MCF 10A (cell line): ENCODE data around the gene WDPCP. TPM values are rescaled to one million over a fixed set of nuclear protein-coding genes. Genes with fewer than 3 reads are reported as not detected.

Source experiments
- BruUV-seq: library from RNA; stranded (reverse); fragments of 400-500 nt; replicated peaks from 2 replicates; lab custom pipeline; 2021; lab: Mats Ljungman, UMichigan
- CTCF ChIA-PET: fragments of 300-600 bp; sonication (Branson Sonifier 250); formaldehyde crosslinking; extraction: SDS; loops from one replicate; lab custom pipeline; 2021; ENCODE audit warnings: antibody characterized with exemption, inconsistent platforms; lab: Yijun Ruan, JAX
- POLR2A ChIA-PET: fragments of 300-600, 350-650 bp; sonication (Branson Sonifier 250); formaldehyde crosslinking; extraction: SDS; loops from one replicate; lab custom pipeline; 2020; ENCODE audit warnings: antibody characterized with exemption, inconsistent platforms; lab: Yijun Ruan, JAX
- DNase-seq: peaks from one replicate; pipeline ENCODE4 v3.0.0-alpha.2; 2018; ENCODE audit not compliant: unreplicated experiment
- H3K27ac Mint-ChIP-seq: one replicate; pipeline ENCODE4 v1.8.0; 2022; ENCODE audit warnings: mild to moderate bottlenecking, low read depth, mixed read lengths; ENCODE audit not compliant: unreplicated experiment
- H3K27me3 Mint-ChIP-seq: one replicate; pipeline ENCODE4 v1.8.0; 2022; ENCODE audit warnings: mixed read lengths; ENCODE audit not compliant: insufficient read depth, unreplicated experiment
- H3K36me3 Mint-ChIP-seq: one replicate; pipeline ENCODE4 v1.8.0; 2022; ENCODE audit warnings: mild to moderate bottlenecking, moderate library complexity, mixed read lengths; ENCODE audit not compliant: insufficient read depth, unreplicated experiment
- H3K4me1 Mint-ChIP-seq: one replicate; pipeline ENCODE4 v1.8.0; 2022; ENCODE audit warnings: mixed read lengths; ENCODE audit not compliant: insufficient read depth, unreplicated experiment
- H3K4me3 Mint-ChIP-seq: one replicate; pipeline ENCODE4 v1.8.0; 2022; ENCODE audit warnings: mild to moderate bottlenecking, moderate library complexity, mixed read lengths; ENCODE audit not compliant: unreplicated experiment
- H3K9me3 Mint-ChIP-seq: one replicate; pipeline ENCODE4 v1.8.0; 2022; ENCODE audit warnings: mixed read lengths; ENCODE audit not compliant: unreplicated experiment
- intact Hi-C: fragments of 100-400 bp; cut with micrococcal nuclease; formaldehyde crosslinking; loops from 2 replicates; pipeline ENCODE4 v1.14.1; 2022
- total RNA-seq: library from RNA; stranded (reverse); gene quantifications from 2 replicates; pipeline ENCODE4 v1.2.3, GENCODE V29; 2022
- TF ChIP-seq, protein P1 (sequence below): fragments of 200-600 bp; IDR thresholded peaks from one replicate; pipeline ENCODE4 v1.8.0; 2022; ENCODE audit warnings: antibody characterized with exemption, mild to moderate bottlenecking; ENCODE audit not compliant: unreplicated experiment

The WDPCP gene
- total RNA-seq, 1 experiment from 2014 or later: 6.9 TPM

DNA sequence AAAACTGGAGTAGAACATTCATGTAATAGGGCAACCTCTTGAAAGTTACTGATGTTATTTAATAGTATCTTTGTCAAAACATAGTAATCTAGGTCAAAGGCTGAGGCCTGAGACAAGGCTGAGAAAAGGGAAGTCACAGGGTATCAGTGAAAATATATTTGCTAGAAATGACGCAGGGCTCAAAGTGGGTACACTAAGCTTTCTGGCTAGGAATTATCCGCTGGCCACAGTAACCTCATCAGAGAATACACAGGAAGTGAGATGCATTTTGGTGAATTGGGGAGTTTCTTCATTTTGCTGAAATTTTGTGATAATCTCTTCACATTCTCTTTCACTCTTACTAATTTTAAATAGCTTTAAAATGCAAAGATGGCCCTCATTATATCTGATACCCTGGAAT, 330.8 kb downstream of the WDPCP start:
- no TSS peak for BruUV-seq
- H3K27ac Mint-ChIP-seq: no peak overlapping the region
- TF ChIP-seq, protein P1, sequence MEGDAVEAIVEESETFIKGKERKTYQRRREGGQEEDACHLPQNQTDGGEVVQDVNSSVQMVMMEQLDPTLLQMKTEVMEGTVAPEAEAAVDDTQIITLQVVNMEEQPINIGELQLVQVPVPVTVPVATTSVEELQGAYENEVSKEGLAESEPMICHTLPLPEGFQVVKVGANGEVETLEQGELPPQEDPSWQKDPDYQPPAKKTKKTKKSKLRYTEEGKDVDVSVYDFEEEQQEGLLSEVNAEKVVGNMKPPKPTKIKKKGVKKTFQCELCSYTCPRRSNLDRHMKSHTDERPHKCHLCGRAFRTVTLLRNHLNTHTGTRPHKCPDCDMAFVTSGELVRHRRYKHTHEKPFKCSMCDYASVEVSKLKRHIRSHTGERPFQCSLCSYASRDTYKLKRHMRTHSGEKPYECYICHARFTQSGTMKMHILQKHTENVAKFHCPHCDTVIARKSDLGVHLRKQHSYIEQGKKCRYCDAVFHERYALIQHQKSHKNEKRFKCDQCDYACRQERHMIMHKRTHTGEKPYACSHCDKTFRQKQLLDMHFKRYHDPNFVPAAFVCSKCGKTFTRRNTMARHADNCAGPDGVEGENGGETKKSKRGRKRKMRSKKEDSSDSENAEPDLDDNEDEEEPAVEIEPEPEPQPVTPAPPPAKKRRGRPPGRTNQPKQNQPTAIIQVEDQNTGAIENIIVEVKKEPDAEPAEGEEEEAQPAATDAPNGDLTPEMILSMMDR: no peak
- no peaks in the 10 kb centered on the region for H3K4me1 Mint-ChIP-seq
- intact Hi-C loops: no loop called here
- ChIA-PET CTCF (no interaction called here), POLR2A (no interaction called here)
- no peak for DNase-seq
- no peaks in the 10 kb centered on the region for H3K36me3 Mint-ChIP-seq
- H3K27me3 Mint-ChIP-seq: no peaks in the 10 kb centered on the region
- no peaks in the 10 kb centered on the region for H3K9me3 Mint-ChIP-seq
- no peak overlapping the region for H3K4me3 Mint-ChIP-seq

GRCh38 chr2:63249161-63249560, 339.1 kb downstream of the WDPCP start:
- CTCF ChIA-PET: no interaction called here
- DNase-seq: no peak
- intact Hi-C loops: no loop called here
- Mint-ChIP-seq H3K9me3 (no peaks in the 10 kb centered on the region), H3K27ac (no peak overlapping the region), H3K4me3 (no peak overlapping the region), H3K4me1 (no peaks in the 10 kb centered on the region), H3K27me3 (no peaks in the 10 kb centered on the region), H3K36me3 (no peaks in the 10 kb centered on the region)
- POLR2A ChIA-PET: no interaction called here
- TF ChIP-seq, protein P1: no peak
- BruUV-seq: no TSS peak

DNA sequence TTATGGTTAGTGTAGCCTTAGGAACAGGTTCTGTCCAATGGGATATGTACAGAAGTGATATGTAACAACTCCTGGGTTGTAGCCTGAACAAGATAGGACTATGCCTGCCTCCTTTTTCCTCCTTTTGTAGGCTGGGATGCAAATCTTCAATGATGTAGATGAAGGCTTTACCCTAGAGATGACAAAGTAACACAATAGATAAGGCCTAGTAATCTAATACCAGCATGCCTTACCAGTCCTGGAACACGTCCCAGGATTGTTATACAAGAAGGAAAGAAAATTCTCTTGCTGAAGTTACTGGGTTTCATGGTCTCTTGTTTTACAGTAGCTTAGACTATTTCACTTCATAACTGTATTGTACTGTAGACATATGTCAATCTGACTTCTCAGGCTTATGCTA, 345.5 kb downstream of the WDPCP start:
- Mint-ChIP-seq H3K27me3 (no peaks in the 10 kb centered on the region), H3K4me3 (no peak overlapping the region), H3K4me1 (no peaks in the 10 kb centered on the region), H3K27ac (no peak overlapping the region), H3K36me3 (no peaks in the 10 kb centered on the region), H3K9me3 (no peaks in the 10 kb centered on the region)
- BruUV-seq: no TSS peak
- ChIA-PET POLR2A (no interaction called here), CTCF (no interaction called here)
- no peak for DNase-seq
- intact Hi-C loops: no loop called here
- TF ChIP-seq, protein P1: no peak

- Mint-ChIP-seq H3K4me3 (no peak overlapping the region), H3K27me3 (no peaks in the 10 kb centered on the region), H3K9me3 (no peaks in the 10 kb centered on the region), H3K4me1 (no peaks in the 10 kb centered on the region), H3K36me3 (no peaks in the 10 kb centered on the region), H3K27ac (no peak overlapping the region)
- ChIA-PET CTCF (no interaction called here), POLR2A (interaction anchor here (0.6 to 1.3 kb wide), 2 partner anchors 12 to 129 kb away, joined by 3 to 4 read pairs; no protein-coding TSS in a partner anchor)
- DNase-seq: peak; percentile 1
- intact Hi-C loops: no loop called here
- no TSS peak for BruUV-seq
- TF ChIP-seq, protein P1: no peak
Measured at GRCh38 chr2:63225964-63226686, 362.2 kb downstream of the WDPCP start.
